Liver (tissue), 9 donors: ENCODE measurements around the gene WDR74. TPM values are rescaled to one million over a fixed set of nuclear protein-coding genes. Genes with fewer than 3 reads are reported as not detected.

Experiments used
- DNase-seq: peaks from one replicate; pipeline ENCODE4 v3.0.0-alpha.2; 2017; ENCODE audit warnings: low spot score
- H3K27ac ChIP-seq, 2 donors: one replicate each; pipeline ENCODE4 v1.7.0; 2013; ENCODE audit warnings: inconsistent platforms in 2 of 2, low read length in 2 of 2, control low read depth in 1 of 2, low read depth in 1 of 2, mild to moderate bottlenecking in 1 of 2
- H3K27me3 ChIP-seq, 4 donors: one replicate each; pipeline versions ENCODE4 v1.6.1 to v1.7.0; 2013; ENCODE audit warnings: low read length in 3 of 4, inconsistent platforms in 1 of 4, mild to moderate bottlenecking in 1 of 4, moderate library complexity in 1 of 4; ENCODE audit not compliant: control insufficient read depth in 4 of 4, insufficient read depth in 4 of 4
- H3K36me3 ChIP-seq, 4 donors: one replicate each; pipeline versions ENCODE4 v1.6.1 to v1.7.0; 2013; ENCODE audit warnings: low read length in 3 of 4, mild to moderate bottlenecking in 3 of 4, low read depth in 1 of 4, moderate library complexity in 1 of 4; ENCODE audit not compliant: control insufficient read depth in 4 of 4, insufficient read depth in 3 of 4
- H3K4me1 ChIP-seq, 4 donors: one replicate each; pipeline versions ENCODE4 v1.6.1 to v1.7.0; 2013; ENCODE audit warnings: low read length in 3 of 4, mild to moderate bottlenecking in 3 of 4, moderate library complexity in 1 of 4; ENCODE audit not compliant: control insufficient read depth in 4 of 4, insufficient read depth in 4 of 4
- H3K4me3 ChIP-seq, 3 donors: one replicate each; pipeline versions ENCODE4 v1.6.1 to v1.7.0; 2013; ENCODE audit warnings: low read length in 3 of 3, control low read depth in 1 of 3, low read depth in 1 of 3, mild to moderate bottlenecking in 1 of 3
- H3K9ac ChIP-seq, 2 donors: one replicate each; pipeline ENCODE4 v1.7.0; 2013; ENCODE audit warnings: low read length in 2 of 2, mild to moderate bottlenecking in 2 of 2, moderate library complexity in 2 of 2, control low read depth in 1 of 2, low read depth in 1 of 2
- H3K9me3 ChIP-seq, 4 donors: one replicate each; pipeline versions ENCODE4 v1.6.1 to v1.7.0; 2013; ENCODE audit warnings: low read length in 3 of 4; ENCODE audit not compliant: control insufficient read depth in 4 of 4
- EGR1 ChIP-seq, 2 donors: IDR thresholded peaks; 2 replicates each; pipeline ENCODE4 v1.6.1; 2016 to 2018; ENCODE audit warnings: antibody characterized with exemption in 2 of 2, low read depth in 2 of 2
- FOXA1 ChIP-seq: IDR thresholded peaks from 2 replicates; pipeline ENCODE4 v1.6.1; 2016; ENCODE audit warnings: antibody characterized with exemption
- FOXA2 ChIP-seq: IDR thresholded peaks from 2 replicates; pipeline ENCODE4 v1.6.1; 2016; ENCODE audit warnings: antibody characterized with exemption
- GABPA ChIP-seq, 2 donors: IDR thresholded peaks in 1 of 2; conservative IDR thresholded peaks in 1 of 2; 2 replicates each; pipeline ENCODE4 v1.6.1; 2016; ENCODE audit warnings: antibody characterized with exemption in 2 of 2, mild to moderate bottlenecking in 1 of 2, moderate library complexity in 1 of 2
- HNF4A ChIP-seq, 2 donors: conservative IDR thresholded peaks; 2 replicates each; pipeline ENCODE4 v1.6.1; 2016; ENCODE audit warnings: antibody characterized with exemption in 2 of 2, mild to moderate bottlenecking in 2 of 2
- HNF4G ChIP-seq: IDR thresholded peaks from 2 replicates; pipeline ENCODE4 v1.6.1; 2016; ENCODE audit warnings: antibody characterized with exemption
- JUND ChIP-seq, 2 donors: IDR thresholded peaks; 2 replicates each; pipeline ENCODE4 v1.6.1; 2016; ENCODE audit warnings: antibody characterized with exemption in 2 of 2
- NR2F2 ChIP-seq: IDR thresholded peaks from 2 replicates; pipeline ENCODE4 v1.6.1; 2016; ENCODE audit warnings: antibody characterized with exemption
- RAD21 ChIP-seq, 2 donors: IDR thresholded peaks; 2 replicates each; pipeline ENCODE4 v1.6.1; 2016; ENCODE audit warnings: antibody characterized with exemption in 2 of 2, mild to moderate bottlenecking in 2 of 2
- RXRA ChIP-seq, 2 donors: IDR thresholded peaks; 2 replicates each; pipeline ENCODE4 v1.6.1; 2017 to 2018; ENCODE audit warnings: antibody characterized with exemption in 2 of 2, mild to moderate bottlenecking in 1 of 2
- SP1 ChIP-seq: IDR thresholded peaks from 2 replicates; pipeline ENCODE4 v1.6.1; 2018; ENCODE audit warnings: antibody characterized with exemption, mild to moderate bottlenecking
- TAF1 ChIP-seq: conservative IDR thresholded peaks from 2 replicates; pipeline ENCODE4 v1.6.1; 2016; ENCODE audit warnings: antibody characterized with exemption, mild to moderate bottlenecking
- YY1 ChIP-seq: IDR thresholded peaks from 2 replicates; pipeline ENCODE4 v1.6.1; 2016; ENCODE audit warnings: antibody characterized with exemption, mild to moderate bottlenecking
- WGBS: extraction: QIAGEN DNeasy Blood & Tissue Kit; methylation state at CpG from one replicate; pipeline ENCODE4 v1.1.7; 2013; 5-methylcytosine and 5-hydroxymethylcytosine counted together
- polyA plus RNA-seq, 2 donors: library from polyadenylated mRNA; stranded (reverse) in 1 of 2; unstranded in 1 of 2; fragments of 200-250 nt in 1 of 2; fragments of >200 nt in 1 of 2; fragmentation: Nextera tagmentation in 1 of 2; extraction: Ambion mirVana in 1 of 2; gene quantifications; one replicate each; pipeline versions ENCODE4 v1.2.1 to v1.2.3, GENCODE V29; 2013 to 2015
- total RNA-seq, 2 donors: library from RNA; depleted of rRNA; stranded (reverse); fragments of >200 nt; gene quantifications; one replicate each; pipeline ENCODE4 v1.2.3, GENCODE V29; 2014
- TF ChIP-seq, protein P1 (sequence below): IDR thresholded peaks from 2 replicates; pipeline ENCODE4 v1.6.1; 2016; ENCODE audit warnings: antibody characterized with exemption
- TF ChIP-seq, protein P2 (sequence below): fragments of 150-350 bp; IDR thresholded peaks from 2 replicates; pipeline ENCODE4 v1.5.1; 2017; ENCODE audit warnings: improper control_type of control experiment, low read depth, low read length; ENCODE audit not compliant: missing input control
- TF ChIP-seq, protein P3 (sequence below): IDR thresholded peaks from 2 replicates; pipeline ENCODE4 v1.6.1; 2016; ENCODE audit warnings: antibody characterized with exemption
- TF ChIP-seq, protein P4 (sequence below): IDR thresholded peaks from 2 replicates; pipeline ENCODE4 v1.6.1; 2016; ENCODE audit warnings: antibody characterized with exemption
- TF ChIP-seq, protein P5 (sequence below): IDR thresholded peaks from 2 replicates; pipeline ENCODE4 v1.6.1; 2016; ENCODE audit warnings: antibody characterized with exemption, mild to moderate bottlenecking
- donor health status: healthy.
- donor health status: healthy.
- donor health status: healthy.
- donor health status: healthy.
- donor health status: healthy.

The WDR74 gene
- total and polyA plus RNA-seq, 4 donors: 17.1 to 22.5 (median 20.5) TPM

DNA sequence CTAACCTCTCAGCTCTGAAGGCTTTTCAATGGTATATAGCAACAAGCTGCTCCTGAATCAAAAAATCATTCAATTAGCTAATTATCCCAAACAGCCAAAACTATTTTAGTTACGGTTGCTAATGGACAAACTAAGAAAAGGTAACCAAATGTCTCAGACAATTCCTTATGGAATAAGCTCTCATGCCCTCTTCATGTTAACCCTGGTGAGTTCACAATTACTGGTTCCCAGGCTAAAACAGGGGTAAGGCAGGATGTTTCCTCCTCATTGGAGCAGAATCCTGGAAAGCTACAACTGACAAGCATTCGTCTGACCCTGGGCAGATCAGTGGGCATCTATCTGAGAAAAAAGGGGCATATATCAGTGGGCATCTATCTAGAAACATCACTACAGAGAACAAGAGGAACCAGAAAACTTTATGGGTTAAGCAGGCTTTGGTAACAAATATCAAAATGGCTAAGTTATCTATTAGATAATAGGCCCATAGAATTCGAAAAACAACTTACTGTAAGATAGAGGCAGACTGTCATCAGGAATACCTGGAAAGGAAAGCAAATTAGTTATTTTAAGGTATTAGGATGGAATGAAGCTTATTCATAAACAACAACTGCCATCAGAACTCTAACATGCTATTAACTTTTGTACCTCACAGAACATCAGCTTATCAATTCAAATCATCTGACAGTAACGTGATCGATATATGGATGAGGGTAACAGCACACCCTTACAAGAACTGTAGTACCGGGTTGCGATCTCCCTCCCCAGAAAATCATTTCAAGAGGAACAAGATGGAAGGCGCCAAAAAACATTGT is 14.8 kb upstream of the WDR74 start:
- H3K9me3 ChIP-seq: no peaks in the 10 kb centered on the region
- DNase-seq: no peak
- WGBS: 32% methylated on average over 8 of the region's 8 CpGs
- no peak for TF ChIP-seq NR2F2
- no peak for TF ChIP-seq YY1
- TF ChIP-seq EGR1 (IDR thresholded peaks at IDR 0.05; ENCODE audit: low read depth in 2 of 2): no peak
- no peak for TF ChIP-seq HNF4G
- TF ChIP-seq FOXA2: no peak
- TF ChIP-seq GABPA (IDR thresholded peaks at IDR 0.05 in 1 of 2, conservative IDR thresholded peaks at IDR 0.05 in 1 of 2): no peak
- TF ChIP-seq, protein P1, sequence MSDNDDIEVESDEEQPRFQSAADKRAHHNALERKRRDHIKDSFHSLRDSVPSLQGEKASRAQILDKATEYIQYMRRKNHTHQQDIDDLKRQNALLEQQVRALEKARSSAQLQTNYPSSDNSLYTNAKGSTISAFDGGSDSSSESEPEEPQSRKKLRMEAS: no peak
- TF ChIP-seq, protein P2, sequence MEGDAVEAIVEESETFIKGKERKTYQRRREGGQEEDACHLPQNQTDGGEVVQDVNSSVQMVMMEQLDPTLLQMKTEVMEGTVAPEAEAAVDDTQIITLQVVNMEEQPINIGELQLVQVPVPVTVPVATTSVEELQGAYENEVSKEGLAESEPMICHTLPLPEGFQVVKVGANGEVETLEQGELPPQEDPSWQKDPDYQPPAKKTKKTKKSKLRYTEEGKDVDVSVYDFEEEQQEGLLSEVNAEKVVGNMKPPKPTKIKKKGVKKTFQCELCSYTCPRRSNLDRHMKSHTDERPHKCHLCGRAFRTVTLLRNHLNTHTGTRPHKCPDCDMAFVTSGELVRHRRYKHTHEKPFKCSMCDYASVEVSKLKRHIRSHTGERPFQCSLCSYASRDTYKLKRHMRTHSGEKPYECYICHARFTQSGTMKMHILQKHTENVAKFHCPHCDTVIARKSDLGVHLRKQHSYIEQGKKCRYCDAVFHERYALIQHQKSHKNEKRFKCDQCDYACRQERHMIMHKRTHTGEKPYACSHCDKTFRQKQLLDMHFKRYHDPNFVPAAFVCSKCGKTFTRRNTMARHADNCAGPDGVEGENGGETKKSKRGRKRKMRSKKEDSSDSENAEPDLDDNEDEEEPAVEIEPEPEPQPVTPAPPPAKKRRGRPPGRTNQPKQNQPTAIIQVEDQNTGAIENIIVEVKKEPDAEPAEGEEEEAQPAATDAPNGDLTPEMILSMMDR: no peak
- no peak for TF ChIP-seq FOXA1
- TF ChIP-seq RXRA (IDR thresholded peaks at IDR 0.05): no peak
- no peak for TF ChIP-seq SP1
- TF ChIP-seq HNF4A (conservative IDR thresholded peaks at IDR 0.05): no peak
- TF ChIP-seq, protein P3, sequence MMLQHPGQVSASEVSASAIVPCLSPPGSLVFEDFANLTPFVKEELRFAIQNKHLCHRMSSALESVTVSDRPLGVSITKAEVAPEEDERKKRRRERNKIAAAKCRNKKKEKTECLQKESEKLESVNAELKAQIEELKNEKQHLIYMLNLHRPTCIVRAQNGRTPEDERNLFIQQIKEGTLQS: no peak
- no peak for TF ChIP-seq TAF1
- TF ChIP-seq, protein P4, sequence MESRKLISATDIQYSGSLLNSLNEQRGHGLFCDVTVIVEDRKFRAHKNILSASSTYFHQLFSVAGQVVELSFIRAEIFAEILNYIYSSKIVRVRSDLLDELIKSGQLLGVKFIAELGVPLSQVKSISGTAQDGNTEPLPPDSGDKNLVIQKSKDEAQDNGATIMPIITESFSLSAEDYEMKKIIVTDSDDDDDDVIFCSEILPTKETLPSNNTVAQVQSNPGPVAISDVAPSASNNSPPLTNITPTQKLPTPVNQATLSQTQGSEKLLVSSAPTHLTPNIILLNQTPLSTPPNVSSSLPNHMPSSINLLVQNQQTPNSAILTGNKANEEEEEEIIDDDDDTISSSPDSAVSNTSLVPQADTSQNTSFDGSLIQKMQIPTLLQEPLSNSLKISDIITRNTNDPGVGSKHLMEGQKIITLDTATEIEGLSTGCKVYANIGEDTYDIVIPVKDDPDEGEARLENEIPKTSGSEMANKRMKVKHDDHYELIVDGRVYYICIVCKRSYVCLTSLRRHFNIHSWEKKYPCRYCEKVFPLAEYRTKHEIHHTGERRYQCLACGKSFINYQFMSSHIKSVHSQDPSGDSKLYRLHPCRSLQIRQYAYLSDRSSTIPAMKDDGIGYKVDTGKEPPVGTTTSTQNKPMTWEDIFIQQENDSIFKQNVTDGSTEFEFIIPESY: no peak
- TF ChIP-seq JUND (IDR thresholded peaks at IDR 0.05): no peak
- TF ChIP-seq, protein P5, sequence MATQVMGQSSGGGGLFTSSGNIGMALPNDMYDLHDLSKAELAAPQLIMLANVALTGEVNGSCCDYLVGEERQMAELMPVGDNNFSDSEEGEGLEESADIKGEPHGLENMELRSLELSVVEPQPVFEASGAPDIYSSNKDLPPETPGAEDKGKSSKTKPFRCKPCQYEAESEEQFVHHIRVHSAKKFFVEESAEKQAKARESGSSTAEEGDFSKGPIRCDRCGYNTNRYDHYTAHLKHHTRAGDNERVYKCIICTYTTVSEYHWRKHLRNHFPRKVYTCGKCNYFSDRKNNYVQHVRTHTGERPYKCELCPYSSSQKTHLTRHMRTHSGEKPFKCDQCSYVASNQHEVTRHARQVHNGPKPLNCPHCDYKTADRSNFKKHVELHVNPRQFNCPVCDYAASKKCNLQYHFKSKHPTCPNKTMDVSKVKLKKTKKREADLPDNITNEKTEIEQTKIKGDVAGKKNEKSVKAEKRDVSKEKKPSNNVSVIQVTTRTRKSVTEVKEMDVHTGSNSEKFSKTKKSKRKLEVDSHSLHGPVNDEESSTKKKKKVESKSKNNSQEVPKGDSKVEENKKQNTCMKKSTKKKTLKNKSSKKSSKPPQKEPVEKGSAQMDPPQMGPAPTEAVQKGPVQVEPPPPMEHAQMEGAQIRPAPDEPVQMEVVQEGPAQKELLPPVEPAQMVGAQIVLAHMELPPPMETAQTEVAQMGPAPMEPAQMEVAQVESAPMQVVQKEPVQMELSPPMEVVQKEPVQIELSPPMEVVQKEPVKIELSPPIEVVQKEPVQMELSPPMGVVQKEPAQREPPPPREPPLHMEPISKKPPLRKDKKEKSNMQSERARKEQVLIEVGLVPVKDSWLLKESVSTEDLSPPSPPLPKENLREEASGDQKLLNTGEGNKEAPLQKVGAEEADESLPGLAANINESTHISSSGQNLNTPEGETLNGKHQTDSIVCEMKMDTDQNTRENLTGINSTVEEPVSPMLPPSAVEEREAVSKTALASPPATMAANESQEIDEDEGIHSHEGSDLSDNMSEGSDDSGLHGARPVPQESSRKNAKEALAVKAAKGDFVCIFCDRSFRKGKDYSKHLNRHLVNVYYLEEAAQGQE: no peak
- no peak for TF ChIP-seq RAD21 (IDR thresholded peaks at IDR 0.05)
- no peaks in the 10 kb centered on the region for H3K27me3 ChIP-seq
- no peak overlapping the region for H3K27ac ChIP-seq
- peaks cover 5 to 33% (median 17%) of the 10 kb centered on the region in 4 donors for H3K4me1 ChIP-seq
- H3K4me3 ChIP-seq: peak overlapping the region; percentile 64 to 97 (median 86)
- H3K36me3 ChIP-seq: peaks cover 2 to 27% (median 24%) of the 10 kb centered on the region in 4 donors
- peak overlapping the region; percentile 32 to 92 for H3K9ac ChIP-seq
